ENCODE results near the gene COL1A1.

COL1A1 gene

DNA sequence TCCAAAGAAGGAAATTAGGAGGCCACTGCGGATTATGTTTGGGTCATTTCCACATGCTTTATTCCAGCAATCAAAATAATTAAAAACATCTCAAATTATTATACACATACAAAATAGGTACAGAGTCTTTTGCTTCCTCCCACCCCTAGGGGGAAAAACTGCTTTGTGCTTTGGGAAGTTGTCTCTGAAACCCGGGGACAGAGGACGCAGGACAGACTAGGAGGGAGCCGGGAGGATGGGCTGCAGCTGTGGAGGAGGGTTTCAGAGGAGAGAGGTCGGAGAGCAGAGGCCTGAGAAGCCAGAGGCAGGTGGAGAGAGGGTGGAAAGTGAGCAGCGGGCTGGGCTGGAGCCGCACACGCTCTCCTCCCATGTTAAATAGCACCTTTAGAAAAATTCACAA, 17.4 kb downstream of the COL1A1 start:
- no peaks in the 10 kb centered on the region for H3K36me3 ChIP-seq (ENCODE audit: insufficient read depth, low read length)
- no peak overlapping the region for H3K4me3 ChIP-seq (ENCODE audit: low read length)
- H2AFZ ChIP-seq (ENCODE audit: low read depth, low read length), result no peak overlapping the region
- H3K27me3 ChIP-seq (ENCODE audit: insufficient read depth, low read length), result peaks cover 12% of the 10 kb centered on the region
- no peaks in the 10 kb centered on the region for H3K9me3 ChIP-seq (ENCODE audit: low read length)
- peaks cover 12% of the 10 kb centered on the region for H3K4me1 ChIP-seq (ENCODE audit: insufficient read depth, low read length)

DNA sequence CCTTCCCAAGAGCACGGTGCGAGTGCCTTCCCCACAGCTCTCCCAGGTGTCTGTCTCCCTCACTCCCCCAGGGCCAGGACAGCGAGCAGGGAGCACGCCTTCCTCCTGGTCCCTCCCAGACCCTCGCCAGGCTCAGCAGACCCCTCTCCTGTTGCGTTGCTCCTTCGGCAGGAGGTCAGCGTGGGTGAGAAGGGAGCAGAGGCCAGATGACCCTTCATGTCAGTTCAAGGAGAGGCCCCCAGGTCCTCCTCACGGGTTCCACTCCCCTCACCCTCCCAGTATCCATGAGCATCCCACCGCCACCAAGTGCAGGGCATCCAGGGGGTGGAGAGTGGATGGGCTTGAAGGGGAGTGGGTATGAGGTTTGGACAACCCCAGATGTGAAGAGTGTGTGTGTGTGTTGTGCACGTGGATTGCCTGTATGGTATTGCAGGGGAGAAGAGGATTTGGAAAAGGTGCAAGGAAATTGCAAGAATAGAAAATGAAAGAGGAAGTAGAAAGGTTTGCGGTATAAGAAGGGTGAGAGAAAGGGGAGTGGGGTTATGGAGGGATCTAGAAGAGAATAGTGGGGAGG, 17.9 kb downstream of the COL1A1 start:
- Histone ChIP-seq H3K4me3 (ENCODE audit: low read length) (no peak overlapping the region), H3K27me3 (ENCODE audit: insufficient read depth, low read length) (peaks cover 12% of the 10 kb centered on the region), H3K36me3 (ENCODE audit: insufficient read depth, low read length) (no peaks in the 10 kb centered on the region), H3K9me3 (ENCODE audit: low read length) (no peaks in the 10 kb centered on the region), H3K4me1 (ENCODE audit: insufficient read depth, low read length) (peaks cover 12% of the 10 kb centered on the region), H2AFZ (ENCODE audit: low read depth, low read length) (no peak overlapping the region)

DNA sequence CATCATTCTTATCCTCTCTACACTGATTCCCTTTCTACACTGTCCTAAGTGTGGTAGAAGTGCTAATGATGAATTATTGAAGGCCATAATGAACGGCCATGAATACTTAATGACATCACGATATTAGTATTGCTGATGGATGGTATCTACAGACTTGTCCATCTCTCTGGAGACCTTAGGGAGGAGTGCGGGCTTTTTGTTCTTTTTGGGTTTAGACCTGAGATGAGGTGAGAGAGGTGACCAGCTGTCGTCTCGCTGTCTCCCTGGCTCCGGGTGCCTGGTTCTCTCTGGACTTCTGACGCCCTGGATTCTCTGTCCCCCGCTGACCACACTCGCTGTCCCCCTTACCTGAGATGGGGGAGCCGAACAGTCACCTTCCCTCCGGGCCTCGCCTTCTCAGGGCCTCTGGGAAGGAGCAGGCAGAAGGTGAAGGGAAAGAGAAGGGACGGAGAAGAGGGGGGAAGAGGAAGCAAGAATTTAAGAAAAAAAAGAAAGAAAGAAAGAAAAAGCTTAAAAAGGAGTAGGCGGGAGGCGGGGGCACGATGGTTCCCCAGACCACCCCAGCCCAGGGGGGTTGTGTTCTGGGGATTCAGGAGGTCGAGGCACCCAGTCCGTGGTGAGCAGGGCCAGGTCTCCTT, 18.5 kb downstream of the COL1A1 start:
- Histone ChIP-seq H3K4me1 (ENCODE audit: insufficient read depth, low read length) (peaks cover 17% of the 10 kb centered on the region), H3K36me3 (ENCODE audit: insufficient read depth, low read length) (no peaks in the 10 kb centered on the region), H3K4me3 (ENCODE audit: low read length) (no peak overlapping the region), H3K9me3 (ENCODE audit: low read length) (no peaks in the 10 kb centered on the region), H2AFZ (ENCODE audit: low read depth, low read length) (no peak overlapping the region), H3K27me3 (ENCODE audit: insufficient read depth, low read length) (peaks cover 8% of the 10 kb centered on the region)

DNA sequence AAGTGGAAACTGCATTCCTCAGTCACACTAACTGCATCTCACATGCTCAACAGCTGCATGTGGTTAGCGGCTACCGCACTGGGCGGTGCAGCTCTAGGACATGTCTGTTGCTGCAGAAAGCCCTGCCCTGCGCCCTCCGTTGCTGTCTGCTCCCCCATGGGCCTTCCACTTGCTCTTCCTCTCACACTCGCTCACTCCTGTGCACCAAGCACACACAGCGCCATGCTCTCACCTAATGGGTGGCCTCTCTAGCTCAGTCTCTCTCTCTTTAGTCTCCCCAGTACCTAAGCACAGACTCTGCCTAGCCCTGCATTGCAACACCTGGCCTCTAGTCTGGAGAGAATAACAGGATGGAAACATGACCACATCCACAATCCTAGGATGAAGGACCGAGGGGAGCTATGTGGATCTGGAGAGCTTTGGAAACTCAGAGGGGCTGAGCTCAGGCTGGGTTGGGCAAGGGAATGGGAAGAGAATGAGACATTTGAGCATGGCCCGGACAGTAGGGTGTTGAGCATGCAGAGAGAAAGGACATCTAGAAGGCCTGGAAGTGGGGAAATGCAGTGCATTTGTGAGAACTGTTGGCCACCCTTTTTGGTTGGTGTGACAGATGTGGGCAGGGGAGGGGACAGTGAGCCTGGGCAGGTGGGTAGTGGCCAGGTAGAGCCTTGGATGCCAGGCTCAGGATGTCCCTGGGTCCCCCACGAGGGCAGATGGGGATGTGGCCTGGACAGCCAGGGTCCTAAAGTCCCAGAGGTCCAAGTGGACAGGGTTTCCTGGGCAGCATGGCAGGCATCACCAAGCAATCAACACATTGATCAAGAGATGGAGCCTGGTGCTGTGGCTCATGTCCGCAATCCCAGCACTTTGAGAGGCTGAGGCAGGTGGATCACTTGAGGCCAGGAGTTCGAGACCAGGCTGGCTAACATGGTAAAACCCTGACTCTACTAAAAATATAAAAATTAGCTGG, 19.6 kb downstream of the COL1A1 start:
- Histone ChIP-seq H3K4me3 (ENCODE audit: low read length) (no peak overlapping the region), H3K9me3 (ENCODE audit: low read length) (no peaks in the 10 kb centered on the region), H3K36me3 (ENCODE audit: insufficient read depth, low read length) (no peaks in the 10 kb centered on the region), H3K27me3 (ENCODE audit: insufficient read depth, low read length) (peaks cover 8% of the 10 kb centered on the region), H3K4me1 (ENCODE audit: insufficient read depth, low read length) (peaks cover 22% of the 10 kb centered on the region), H2AFZ (ENCODE audit: low read depth, low read length) (no peak overlapping the region)

DNA sequence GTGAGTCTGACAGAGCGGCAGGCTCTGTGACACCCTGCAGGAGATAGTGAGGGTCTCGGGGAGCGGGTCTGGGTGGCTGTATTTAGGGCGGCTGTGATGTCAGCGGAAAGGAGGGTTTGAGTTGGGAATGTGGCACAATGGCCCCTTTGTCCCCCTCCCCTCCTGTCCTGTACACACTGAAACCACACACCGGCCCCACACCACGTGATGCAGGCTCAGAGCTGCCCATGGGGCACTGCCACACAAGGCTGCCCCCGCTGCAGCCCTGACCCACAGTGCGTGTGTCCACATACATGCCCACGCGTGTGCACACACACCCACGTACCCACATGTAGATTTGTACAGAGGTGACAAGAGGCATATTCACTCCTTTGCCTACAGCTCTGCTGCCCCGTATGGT, 20.3 kb downstream of the COL1A1 start:
- Histone ChIP-seq H3K36me3 (ENCODE audit: insufficient read depth, low read length) (no peaks in the 10 kb centered on the region), H3K4me1 (ENCODE audit: insufficient read depth, low read length) (peaks cover 22% of the 10 kb centered on the region)

DNA sequence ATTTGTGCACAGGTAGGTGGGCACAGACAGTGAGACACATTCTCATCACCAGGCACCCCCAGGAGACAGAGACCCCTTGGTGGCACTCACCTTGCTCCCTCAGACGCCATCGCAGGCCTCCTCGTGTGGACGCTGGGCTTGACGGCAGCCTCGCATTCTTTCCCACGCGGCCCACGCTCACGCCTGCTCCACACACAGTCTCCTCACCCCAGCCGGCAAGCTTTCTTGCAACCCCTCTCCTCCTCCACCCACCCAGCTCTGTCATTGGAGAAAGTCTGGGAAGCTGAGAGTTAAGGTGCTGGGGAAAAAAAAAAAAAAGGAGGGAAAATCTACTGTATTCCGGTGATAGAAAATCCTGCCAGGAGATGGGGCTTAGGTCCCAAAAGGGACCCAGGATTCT, 20.8 kb downstream of the COL1A1 start:
- peaks cover 8% of the 10 kb centered on the region for H3K27me3 ChIP-seq (ENCODE audit: insufficient read depth, low read length)
- H3K36me3 ChIP-seq (ENCODE audit: insufficient read depth, low read length), result no peaks in the 10 kb centered on the region
- no peaks in the 10 kb centered on the region for H3K9me3 ChIP-seq (ENCODE audit: low read length)
- H2AFZ ChIP-seq (ENCODE audit: low read depth, low read length), result no peak overlapping the region
- peaks cover 22% of the 10 kb centered on the region for H3K4me1 ChIP-seq (ENCODE audit: insufficient read depth, low read length)
- H3K4me3 ChIP-seq (ENCODE audit: low read length), result no peak overlapping the region

More for the DNA sequence above, 20.3 kb downstream of the COL1A1 start:
- Histone ChIP-seq H3K27me3 (ENCODE audit: insufficient read depth, low read length) (peaks cover 8% of the 10 kb centered on the region), H2AFZ (ENCODE audit: low read depth, low read length) (no peak overlapping the region), H3K9me3 (ENCODE audit: low read length) (no peaks in the 10 kb centered on the region), H3K4me3 (ENCODE audit: low read length) (no peak overlapping the region)

DNA sequence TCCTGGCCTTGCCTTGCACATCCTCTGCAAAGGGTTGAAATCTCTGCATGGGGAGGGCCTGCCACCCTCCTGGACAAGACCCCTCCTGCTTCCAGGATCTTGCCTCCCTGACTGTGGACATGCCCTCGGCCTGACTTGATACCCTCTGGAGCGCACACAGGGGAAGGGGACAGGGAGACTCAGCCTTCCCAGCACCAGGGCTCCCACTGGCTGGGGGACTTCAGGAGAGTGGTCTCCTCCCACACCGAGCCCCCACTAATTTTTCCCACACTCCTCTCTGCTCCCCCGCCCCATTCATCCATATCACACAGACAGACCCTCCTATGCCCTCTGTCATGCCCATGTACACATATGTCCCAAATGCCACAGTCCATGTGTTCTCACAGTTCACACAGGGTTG, 21.3 kb downstream of the COL1A1 start:
- peaks cover 8% of the 10 kb centered on the region for H3K27me3 ChIP-seq (ENCODE audit: insufficient read depth, low read length)
- no peaks in the 10 kb centered on the region for H3K36me3 ChIP-seq (ENCODE audit: insufficient read depth, low read length)
- no peaks in the 10 kb centered on the region for H3K9me3 ChIP-seq (ENCODE audit: low read length)
- peaks cover 22% of the 10 kb centered on the region for H3K4me1 ChIP-seq (ENCODE audit: insufficient read depth, low read length)
- H3K4me3 ChIP-seq (ENCODE audit: low read length), result no peak overlapping the region
- H2AFZ ChIP-seq (ENCODE audit: low read depth, low read length), result no peak overlapping the region

DNA sequence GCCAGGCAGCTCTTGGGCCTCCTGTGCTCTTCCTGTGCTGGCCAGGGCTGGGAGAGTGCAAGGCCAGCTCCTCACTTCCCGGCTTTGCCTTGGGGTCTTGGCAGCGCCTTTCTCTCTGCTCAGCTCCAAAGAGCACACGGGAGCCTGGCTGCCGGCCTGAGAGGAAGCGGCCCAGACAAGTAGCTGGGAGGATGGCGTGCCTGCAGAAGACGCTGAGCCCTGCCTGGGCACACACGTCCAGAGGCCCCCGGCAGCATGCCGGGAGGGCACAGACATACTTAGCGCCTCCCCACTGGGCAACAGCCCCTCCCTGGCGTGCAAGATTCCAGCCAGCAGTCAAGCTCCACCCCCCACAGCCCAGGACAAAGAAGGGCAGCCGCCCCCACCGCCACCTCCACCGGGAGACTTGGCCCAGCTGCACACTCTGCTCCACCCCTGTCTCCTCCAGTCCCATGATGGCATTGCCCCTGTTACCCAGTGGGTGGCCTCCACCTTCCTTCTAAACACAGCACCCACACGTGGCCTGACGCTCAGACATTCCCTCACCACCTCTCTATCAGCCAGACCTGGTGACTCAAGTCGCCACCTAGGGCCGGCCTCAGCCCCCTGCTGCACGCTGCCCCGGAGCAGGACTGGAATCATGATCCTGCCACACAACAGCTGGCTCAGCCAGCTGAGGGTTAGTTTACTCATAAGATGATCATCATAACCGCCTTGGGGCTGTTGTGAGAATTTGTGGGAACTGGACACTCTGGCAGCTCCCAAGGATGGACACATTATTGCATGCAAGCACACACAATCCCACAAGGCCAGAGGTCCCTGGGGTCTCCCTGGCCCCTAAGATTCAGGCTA, 23.2 kb downstream of the COL1A1 start:
- no peaks in the 10 kb centered on the region for H3K9me3 ChIP-seq (ENCODE audit: low read length)
- peak overlapping the region; percentile 26 for H2AFZ ChIP-seq (ENCODE audit: low read depth, low read length)
- peak overlapping the region; percentile 1 for H3K4me3 ChIP-seq (ENCODE audit: low read length)
- peaks cover 10% of the 10 kb centered on the region for H3K4me1 ChIP-seq (ENCODE audit: insufficient read depth, low read length)
- H3K36me3 ChIP-seq (ENCODE audit: insufficient read depth, low read length), result no peaks in the 10 kb centered on the region
- H3K27me3 ChIP-seq (ENCODE audit: insufficient read depth, low read length), result peaks cover 10% of the 10 kb centered on the region

DNA sequence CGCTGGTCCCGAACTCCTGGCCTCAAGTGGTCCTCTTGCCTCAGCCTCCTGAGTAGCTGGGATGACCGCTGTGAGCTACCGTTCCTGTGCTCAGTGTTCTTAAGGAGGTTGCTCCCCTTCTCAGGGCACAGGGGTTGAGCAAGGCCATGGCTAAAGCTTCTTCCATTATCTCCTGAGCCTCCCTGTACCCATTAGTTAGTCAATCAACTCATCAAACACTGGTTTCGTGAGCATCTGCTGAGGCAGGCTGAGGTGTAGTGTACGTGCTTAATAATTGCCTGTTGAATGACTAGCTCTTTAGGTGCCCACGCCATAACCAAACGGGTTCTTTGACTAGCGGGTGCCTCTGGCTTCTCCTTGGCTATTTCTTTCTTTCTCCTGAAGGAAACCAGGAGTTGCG, 24.0 kb downstream of the COL1A1 start:
- H3K9me3 ChIP-seq (ENCODE audit: low read length), result no peaks in the 10 kb centered on the region
- H3K36me3 ChIP-seq (ENCODE audit: insufficient read depth, low read length), result no peaks in the 10 kb centered on the region
- no peak overlapping the region for H3K4me3 ChIP-seq (ENCODE audit: low read length)
- H2AFZ ChIP-seq (ENCODE audit: low read depth, low read length), result peak overlapping the region; percentile 26
- peaks cover 10% of the 10 kb centered on the region for H3K27me3 ChIP-seq (ENCODE audit: insufficient read depth, low read length)
- H3K4me1 ChIP-seq (ENCODE audit: insufficient read depth, low read length), result peaks cover 10% of the 10 kb centered on the region

DNA sequence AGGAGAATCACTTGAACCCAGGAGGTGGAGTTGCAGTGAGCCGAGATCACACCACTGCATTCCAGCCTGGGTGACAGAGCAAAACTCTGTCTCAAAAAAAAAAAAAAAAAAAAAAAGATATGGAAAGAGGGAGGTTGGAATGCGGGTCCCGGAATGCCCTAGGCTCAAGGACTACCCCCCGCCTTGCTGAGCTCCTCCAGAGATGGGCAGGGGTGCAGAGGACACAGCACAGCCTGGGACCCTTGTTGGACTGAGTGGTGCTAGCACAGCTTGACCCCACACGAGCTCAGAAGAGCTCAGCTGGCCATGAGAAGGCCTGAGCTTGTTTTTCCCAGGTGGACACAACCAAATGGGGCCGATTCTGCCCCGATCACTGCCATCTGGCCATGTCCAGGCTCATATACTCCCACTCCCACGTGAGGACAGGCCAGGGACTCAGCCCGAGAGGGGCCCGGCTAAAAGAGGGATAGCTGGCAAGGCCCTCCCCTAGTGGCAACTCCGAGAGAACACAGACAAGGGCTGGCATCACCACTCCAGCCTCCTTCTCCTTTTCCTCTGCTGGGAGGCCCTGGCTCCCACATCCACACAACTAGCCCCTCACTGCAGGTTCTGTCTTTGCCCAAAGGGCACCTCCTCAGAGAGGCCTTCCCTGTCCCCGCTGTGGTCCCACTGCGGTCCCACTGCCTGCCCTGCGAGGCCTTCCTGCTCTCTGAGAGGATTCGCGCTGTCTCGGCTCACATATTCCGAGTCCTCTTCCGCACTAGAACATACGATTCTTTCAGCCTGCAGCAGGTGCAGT, 24.7 kb downstream of the COL1A1 start:
- Histone ChIP-seq H3K27me3 (ENCODE audit: insufficient read depth, low read length) (peaks cover 10% of the 10 kb centered on the region), H2AFZ (ENCODE audit: low read depth, low read length) (no peak overlapping the region), H3K36me3 (ENCODE audit: insufficient read depth, low read length) (no peaks in the 10 kb centered on the region), H3K9me3 (ENCODE audit: low read length) (no peaks in the 10 kb centered on the region), H3K4me3 (ENCODE audit: low read length) (no peak overlapping the region), H3K4me1 (ENCODE audit: insufficient read depth, low read length) (peaks cover 10% of the 10 kb centered on the region)

DNA sequence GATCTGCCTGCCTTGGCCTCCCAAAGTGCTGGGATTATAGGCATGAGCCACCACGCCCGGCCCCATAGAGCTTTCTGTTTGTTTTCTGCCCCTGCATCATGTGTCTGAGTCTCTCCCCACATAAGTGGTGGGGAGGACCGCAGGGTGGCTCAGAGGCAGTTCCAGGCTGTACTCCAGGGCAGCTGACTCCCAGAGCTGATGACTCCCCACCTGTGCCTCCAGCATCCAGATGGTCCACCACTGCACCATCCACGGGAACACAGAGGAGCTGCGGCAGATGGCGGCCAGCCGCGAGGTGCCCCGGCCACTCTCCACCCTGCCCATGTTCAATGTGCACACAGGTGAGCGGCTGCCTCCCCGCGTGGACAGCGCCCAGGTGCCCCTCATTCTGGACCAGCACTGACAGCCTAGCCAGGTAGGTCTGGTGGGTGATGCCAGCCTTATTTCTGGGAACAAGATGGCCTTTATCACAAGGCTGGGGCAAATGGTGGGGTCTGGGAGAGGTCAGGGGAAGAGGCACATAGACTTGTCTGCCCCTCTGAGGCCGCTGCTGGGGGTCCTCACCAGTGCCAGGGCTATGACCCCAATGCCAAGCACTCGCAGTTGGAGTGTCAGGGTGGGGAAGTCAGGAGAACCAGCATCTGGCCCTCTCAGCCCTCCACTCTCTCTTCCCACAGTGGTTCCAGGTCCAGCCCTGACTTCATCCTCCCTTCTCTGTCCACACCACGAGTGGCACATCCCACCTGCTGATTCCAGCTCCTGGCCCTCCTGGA, 26.2 kb downstream of the COL1A1 start:
- no peaks in the 10 kb centered on the region for H3K9me3 ChIP-seq (ENCODE audit: low read length)
- no peak overlapping the region for H3K4me3 ChIP-seq (ENCODE audit: low read length)
- peaks cover 10% of the 10 kb centered on the region for H3K4me1 ChIP-seq (ENCODE audit: insufficient read depth, low read length)
- H3K36me3 ChIP-seq (ENCODE audit: insufficient read depth, low read length), result no peaks in the 10 kb centered on the region
- no peak overlapping the region for H2AFZ ChIP-seq (ENCODE audit: low read depth, low read length)
- H3K27me3 ChIP-seq (ENCODE audit: insufficient read depth, low read length), result peaks cover 6% of the 10 kb centered on the region

Measured in neuron (in vitro differentiated cells).